GDM1 (cell line): ENCODE data around the gene SUV39H2.
"Not testable (repeated sequence)": the region's sequence is repeated elsewhere in the genome, so short reads cannot be mapped to it uniquely, and the experiment has no call there.

Experiments
- DNase-seq: peaks from one replicate; lab custom pipeline; 2025; lab: John Stamatoyannopoulos, UW

The SUV39H2 gene

GRCh38 chr10:14938971-14939370 is 60.3 kb downstream of the SUV39H2 start:
- not testable (repeated sequence) for DNase-seq

GRCh38 chr10:14942147-14942949 is 63.7 kb downstream of the SUV39H2 start:
- not testable (repeated sequence) for DNase-seq

- not testable (repeated sequence) for DNase-seq
These were observed 64.3 kb downstream of the SUV39H2 start for GRCh38 chr10:14942950-14943338.

GRCh38 chr10:14945108-14945507 is 66.4 kb downstream of the SUV39H2 start:
- no peak for DNase-seq

- DNase-seq, result no peak
These were observed 68.6 kb downstream of the SUV39H2 start for GRCh38 chr10:14947268-14947667.

- DNase-seq, result no peak
These were observed 70.6 kb downstream of the SUV39H2 start for GRCh38 chr10:14949291-14949690.

- DNase-seq, result no peak
These were observed 74.3 kb downstream of the SUV39H2 start for GRCh38 chr10:14952851-14953423.

- no peak for DNase-seq
These were observed 74.8 kb downstream of the SUV39H2 start for GRCh38 chr10:14953424-14954000.
